ENCODE data around the gene PHF12.

PHF12 gene

GRCh38 chr17:28864991-28865849 lies 86.1 kb downstream of the PHF12 start:
- Mint-ChIP-seq H3K4me3 (no peak overlapping the region), H3K27ac (no peak overlapping the region)
- no peak for ATAC-seq (replicated peaks)

GRCh38 chr17:28863953-28864352 lies 87.4 kb downstream of the PHF12 start:
- H3K4me1 Mint-ChIP-seq (ENCODE audit: low read depth in 2 of 2) = peaks cover 0 to 2% of the 10 kb centered on the region in 2 donors
- no peak overlapping the region for H3K4me3 Mint-ChIP-seq
- no peak overlapping the region for H3K27ac Mint-ChIP-seq
- H3K36me3 Mint-ChIP-seq (ENCODE audit: insufficient read depth) = peaks cover 22% of the 10 kb centered on the region
- DNase-seq (no peak), ATAC-seq (replicated peaks) (no peak)
- no peaks in the 10 kb centered on the region for H3K9me3 Mint-ChIP-seq
- H3K27me3 Mint-ChIP-seq = no peaks in the 10 kb centered on the region

More at GRCh38 chr17:28864991-28865849, 86.1 kb downstream of the PHF12 start:
- peaks cover 9% of the 10 kb centered on the region for H3K36me3 Mint-ChIP-seq (ENCODE audit: insufficient read depth)
- DNase-seq = no peak
- H3K9me3 Mint-ChIP-seq = no peaks in the 10 kb centered on the region
- peaks cover 0 to 2% of the 10 kb centered on the region in 2 donors for H3K4me1 Mint-ChIP-seq (ENCODE audit: low read depth in 2 of 2)
- H3K27me3 Mint-ChIP-seq = no peaks in the 10 kb centered on the region

GRCh38 chr17:28862561-28862960 lies 88.8 kb downstream of the PHF12 start:
- Mint-ChIP-seq H3K27me3 (no peaks in the 10 kb centered on the region), H3K4me1 (ENCODE audit: low read depth in 2 of 2) (peaks cover 0 to 2% of the 10 kb centered on the region in 2 donors), H3K9me3 (no peaks in the 10 kb centered on the region), H3K27ac (peak overlapping the region in 1 of 2 donors; percentile 10), H3K36me3 (ENCODE audit: insufficient read depth) (peaks cover 34% of the 10 kb centered on the region), H3K4me3 (no peak overlapping the region)
- ATAC-seq (replicated peaks) (no peak), DNase-seq (no peak)

GRCh38 chr17:28861393-28862203 lies 89.7 kb downstream of the PHF12 start:
- ATAC-seq (replicated peaks) (no peak), DNase-seq (no peak)
- peaks cover 0 to 2% of the 10 kb centered on the region in 2 donors for H3K4me1 Mint-ChIP-seq (ENCODE audit: low read depth in 2 of 2)
- no peak overlapping the region for H3K4me3 Mint-ChIP-seq
- peaks cover 35% of the 10 kb centered on the region for H3K36me3 Mint-ChIP-seq (ENCODE audit: insufficient read depth)
- peak overlapping the region; percentile 3 to 68 for H3K27ac Mint-ChIP-seq
- H3K9me3 Mint-ChIP-seq = no peaks in the 10 kb centered on the region
- H3K27me3 Mint-ChIP-seq = no peaks in the 10 kb centered on the region

- Mint-ChIP-seq H3K9me3 (no peaks in the 10 kb centered on the region), H3K4me1 (ENCODE audit: low read depth in 2 of 2) (peaks cover 1 to 4% of the 10 kb centered on the region in 2 donors), H3K36me3 (ENCODE audit: insufficient read depth) (peaks cover 35% of the 10 kb centered on the region), H3K27ac (no peak overlapping the region), H3K27me3 (no peaks in the 10 kb centered on the region), H3K4me3 (no peak overlapping the region)
- DNase-seq (no peak), ATAC-seq (replicated peaks) (no peak)
These were observed 90.9 kb downstream of the PHF12 start for GRCh38 chr17:28860363-28860808.

GRCh38 chr17:28858801-28859355 lies 92.4 kb downstream of the PHF12 start:
- Mint-ChIP-seq H3K36me3 (ENCODE audit: insufficient read depth) (peaks cover 35% of the 10 kb centered on the region), H3K9me3 (no peaks in the 10 kb centered on the region), H3K4me3 (no peak overlapping the region), H3K4me1 (ENCODE audit: low read depth in 2 of 2) (peaks cover 9 to 12% of the 10 kb centered on the region in 2 donors), H3K27me3 (no peaks in the 10 kb centered on the region), H3K27ac (no peak overlapping the region)
- DNase-seq = no peak
- no peak for ATAC-seq (replicated peaks)

- peaks cover 35% of the 10 kb centered on the region for H3K36me3 Mint-ChIP-seq (ENCODE audit: insufficient read depth)
These were observed 93.2 kb downstream of the PHF12 start for GRCh38 chr17:28857905-28858800.

GRCh38 chr17:28856028-28856574 lies 95.2 kb downstream of the PHF12 start:
- Mint-ChIP-seq H3K9me3 (no peaks in the 10 kb centered on the region), H3K4me1 (ENCODE audit: low read depth in 2 of 2) (peaks cover 9 to 11% of the 10 kb centered on the region in 2 donors), H3K27me3 (no peaks in the 10 kb centered on the region), H3K4me3 (peak overlapping the region; percentile 86 to 92), H3K36me3 (ENCODE audit: insufficient read depth) (peaks cover 33% of the 10 kb centered on the region), H3K27ac (peak overlapping the region in 1 of 2 donors; percentile 26)
- ATAC-seq (replicated peaks) (no peak), DNase-seq (no peak)

More at GRCh38 chr17:28857905-28858800, 93.2 kb downstream of the PHF12 start:
- Mint-ChIP-seq H3K27ac (no peak overlapping the region), H3K4me3 (no peak overlapping the region), H3K4me1 (ENCODE audit: low read depth in 2 of 2) (peaks cover 9 to 12% of the 10 kb centered on the region in 2 donors), H3K9me3 (no peaks in the 10 kb centered on the region), H3K27me3 (no peaks in the 10 kb centered on the region)
- no peak for ATAC-seq (replicated peaks)
- DNase-seq = no peak

GRCh38 chr17:28855336-28855679 lies 96.0 kb downstream of the PHF12 start:
- Mint-ChIP-seq H3K27me3 (no peaks in the 10 kb centered on the region), H3K9me3 (no peaks in the 10 kb centered on the region), H3K27ac (peak overlapping the region; percentile 87 to 93), H3K36me3 (ENCODE audit: insufficient read depth) (peaks cover 30% of the 10 kb centered on the region), H3K4me3 (peak overlapping the region; percentile 86 to 92), H3K4me1 (ENCODE audit: low read depth in 2 of 2) (peaks cover 9 to 11% of the 10 kb centered on the region in 2 donors)
- DNase-seq (no peak), ATAC-seq (replicated peaks) (no peak)
